DMS53 (cell line): Measurements from ENCODE around the gene RABGAP1L.
"Not testable (repeated sequence)": the region's sequence is repeated elsewhere in the genome, so short reads cannot be mapped to it uniquely, and the experiment has no call there.

ENCODE experiments used
- DNase-seq: peaks from one replicate; lab custom pipeline; 2025; lab: John Stamatoyannopoulos, UW

The RABGAP1L gene

DNA sequence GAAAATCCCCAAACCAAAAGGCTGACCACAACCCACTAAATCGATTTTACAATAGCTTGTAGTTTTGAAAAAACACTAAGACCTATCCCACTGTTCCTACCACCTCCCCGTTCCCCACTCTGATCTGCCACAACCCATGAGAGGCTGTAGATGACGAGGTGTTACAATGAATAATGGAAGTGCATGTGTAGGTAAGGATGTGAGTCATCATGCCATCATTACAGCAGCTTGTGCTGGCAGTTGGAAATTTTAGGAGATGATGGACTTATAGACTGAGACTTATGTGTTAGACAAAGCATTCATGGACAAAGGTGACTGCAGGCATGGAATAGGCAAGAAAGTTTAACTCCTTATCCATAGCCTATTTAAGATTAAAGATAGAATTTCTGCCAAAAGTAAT, 655.7 kb downstream of the RABGAP1L start:
- peak; percentile 73 for DNase-seq

- no peak for DNase-seq
Measured at GRCh38 chr1:174815474-174815908, 656.2 kb downstream of the RABGAP1L start.

GRCh38 chr1:174816621-174817020, 657.3 kb downstream of the RABGAP1L start:
- not testable (repeated sequence) for DNase-seq

DNA sequence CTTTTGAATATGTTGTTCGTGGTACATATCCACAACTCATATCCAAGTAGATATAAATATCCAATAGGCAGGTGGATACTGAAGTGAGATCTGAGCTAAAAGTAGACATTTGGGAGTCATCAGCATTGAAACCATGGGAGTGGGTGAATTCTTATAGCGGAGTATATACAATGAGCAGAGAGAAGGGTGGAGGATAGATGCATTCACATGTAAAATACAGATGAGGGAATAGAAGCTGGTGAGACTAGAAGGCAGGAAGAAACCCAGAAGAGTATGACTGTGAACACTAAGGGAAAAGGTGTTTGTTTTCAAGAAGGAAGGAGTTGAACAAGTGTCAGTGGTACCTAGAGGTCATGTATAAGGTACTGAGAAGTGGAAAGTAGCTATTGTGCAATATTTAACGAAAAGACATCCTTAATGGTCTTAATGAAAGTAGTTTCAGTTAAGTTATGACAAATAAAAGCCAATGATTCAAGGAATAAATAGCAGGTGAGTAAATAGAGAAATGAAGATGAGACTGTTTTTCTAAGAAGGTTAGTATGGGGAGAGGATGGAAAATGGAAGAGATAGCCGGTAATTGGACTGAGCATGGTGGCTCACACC, 658.8 kb downstream of the RABGAP1L start:
- DNase-seq, result no peak

DNA sequence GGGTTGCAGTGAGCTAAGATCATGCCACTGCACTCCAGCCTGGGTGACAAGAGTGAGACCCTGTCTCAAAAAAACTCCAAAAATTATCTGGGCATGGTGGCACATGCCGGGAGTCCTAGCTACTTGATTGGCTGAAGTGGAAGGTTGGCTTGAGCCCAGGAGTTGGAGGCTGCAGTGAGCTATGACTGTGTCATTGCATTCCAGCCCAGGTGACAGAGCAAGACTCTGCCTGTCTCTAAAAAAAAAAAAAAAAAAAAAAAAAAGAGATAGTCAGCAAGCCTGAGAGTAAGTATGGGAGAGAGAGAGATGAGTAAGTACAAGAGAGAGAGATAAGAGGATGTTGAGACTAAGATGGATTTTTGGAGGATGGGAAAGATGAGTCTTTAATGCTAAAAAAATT, 659.6 kb downstream of the RABGAP1L start:
- peak; percentile 10 for DNase-seq

GRCh38 chr1:174819596-174819995, 660.3 kb downstream of the RABGAP1L start:
- DNase-seq, result no peak

- no peak for DNase-seq
Measured at GRCh38 chr1:174825127-174825526, 665.8 kb downstream of the RABGAP1L start.

DNA sequence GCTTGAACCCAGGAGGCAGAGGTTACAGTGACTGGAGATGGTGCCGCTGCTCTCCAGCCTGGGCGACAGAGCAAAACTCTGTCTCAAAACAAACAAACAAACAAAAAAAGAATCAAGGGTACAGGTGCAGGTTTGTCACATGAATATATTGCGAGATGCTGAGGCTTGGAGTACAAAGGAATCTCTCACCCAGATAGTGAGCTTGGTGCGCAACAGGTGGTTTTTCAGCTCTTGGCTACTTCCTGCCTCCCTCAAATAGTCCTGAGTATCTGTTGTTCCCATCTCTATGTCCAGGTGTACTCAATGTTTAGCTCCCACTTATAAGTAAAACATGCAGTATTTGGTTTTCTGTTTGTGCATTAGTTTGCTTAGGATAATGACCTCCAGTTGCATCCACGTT, 666.5 kb downstream of the RABGAP1L start:
- DNase-seq, result no peak

GRCh38 chr1:174828264-174828663, 668.9 kb downstream of the RABGAP1L start:
- DNase-seq, result no peak

GRCh38 chr1:174829990-174830389, 670.7 kb downstream of the RABGAP1L start:
- DNase-seq, result no peak

DNA sequence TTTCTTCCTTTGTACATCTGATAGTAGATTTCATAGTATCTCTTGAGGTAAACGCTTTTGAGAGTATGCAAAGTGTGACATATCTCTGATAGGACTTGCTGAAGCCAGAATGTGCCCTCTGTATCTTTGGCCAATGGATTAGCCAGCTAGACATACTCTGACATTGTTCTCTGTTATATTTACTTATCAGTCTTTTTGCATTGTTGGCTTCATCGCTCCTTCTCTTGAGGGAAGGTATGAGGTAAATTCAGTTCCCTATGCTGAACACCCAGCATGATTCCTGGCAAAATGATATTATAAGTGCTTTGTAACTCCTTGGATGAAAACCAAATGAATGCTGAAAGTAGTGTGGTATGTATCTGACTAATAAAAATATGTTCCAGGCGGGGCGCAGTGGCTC, 677.2 kb downstream of the RABGAP1L start:
- DNase-seq, result no peak

DNA sequence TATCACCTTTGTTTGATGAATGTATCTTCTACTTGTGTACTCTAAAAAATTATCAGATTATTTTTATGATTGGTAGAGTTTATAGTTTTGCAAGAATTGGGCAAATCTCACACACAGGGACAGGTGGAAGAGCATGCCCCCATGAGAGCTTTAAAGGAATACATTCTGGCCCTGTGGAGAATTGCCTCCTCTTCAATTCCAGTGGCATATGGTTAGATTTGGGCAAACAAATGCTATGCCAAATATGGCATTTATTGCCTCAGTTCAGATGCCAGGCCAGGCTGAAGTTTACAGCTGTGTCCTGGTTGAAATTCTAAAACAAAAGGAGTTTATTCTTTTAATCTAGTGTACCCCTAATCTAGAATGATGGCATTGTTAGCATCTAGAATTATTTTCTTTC, 678.1 kb downstream of the RABGAP1L start:
- no peak for DNase-seq

DNA sequence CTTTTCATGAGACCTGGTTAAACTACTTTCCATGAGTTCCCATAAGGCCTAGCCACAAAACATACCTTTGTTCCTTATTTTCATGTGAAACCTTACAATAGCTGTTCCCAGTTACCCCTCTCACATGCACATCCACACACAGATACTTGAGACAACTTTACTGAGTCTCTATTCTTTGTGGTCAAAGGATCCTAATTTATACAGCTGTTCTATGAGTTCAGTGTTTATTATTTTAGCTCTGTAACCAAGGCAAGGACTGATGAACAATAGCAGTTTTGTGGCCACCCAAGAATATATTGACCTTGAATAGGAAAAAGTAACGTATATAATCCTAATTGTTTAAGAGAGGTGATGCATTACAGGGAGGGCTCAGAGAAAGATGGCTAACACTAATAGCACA, 679.9 kb downstream of the RABGAP1L start:
- DNase-seq, result no peak

GRCh38 chr1:174841747-174842146, 682.4 kb downstream of the RABGAP1L start:
- DNase-seq, result no peak

DNA sequence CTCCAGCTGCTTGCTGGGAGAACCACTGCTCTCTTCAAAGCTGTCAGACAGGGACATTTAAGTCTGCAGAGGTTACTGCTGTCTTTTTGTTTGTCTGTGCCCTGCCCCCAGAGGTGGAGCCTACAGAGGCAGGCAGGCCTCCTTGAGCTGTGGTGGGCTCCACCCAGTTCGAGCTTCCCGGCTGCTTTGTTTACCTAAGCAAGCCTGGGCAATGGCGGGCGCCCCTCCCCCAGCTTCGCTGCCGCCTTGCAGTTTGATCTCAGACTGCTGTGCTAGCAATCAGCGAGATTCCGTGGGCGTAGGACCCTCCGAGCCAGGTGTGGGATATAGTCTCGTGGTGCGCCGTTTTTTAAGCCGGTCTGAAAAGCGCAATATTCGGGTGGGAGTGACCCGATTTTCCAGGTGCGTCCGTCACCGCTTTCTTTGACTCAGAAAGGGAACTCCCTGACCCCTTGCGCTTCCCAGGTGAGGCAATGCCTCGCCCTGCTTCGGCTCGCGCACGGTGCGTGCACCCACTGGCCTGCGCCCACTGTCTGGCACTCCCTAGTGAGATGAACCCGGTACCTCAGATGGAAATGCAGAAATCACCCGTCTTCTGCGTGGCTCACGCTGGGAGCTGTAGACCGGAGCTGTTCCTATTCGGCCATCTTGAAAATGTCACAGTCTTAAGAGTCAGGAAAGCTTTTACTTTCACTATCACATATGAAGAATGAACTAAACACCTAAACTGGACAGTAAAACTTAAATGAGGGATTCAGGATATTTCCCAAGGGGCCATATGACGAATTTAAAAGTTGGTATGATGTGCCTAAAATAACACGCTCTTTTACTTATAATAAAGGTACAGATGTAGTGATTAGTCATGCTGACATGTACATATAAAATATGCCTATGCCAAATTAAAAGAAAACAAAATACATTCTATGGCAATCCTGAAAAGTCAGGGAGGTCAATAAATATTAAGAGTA, 689.6 kb downstream of the RABGAP1L start:
- DNase-seq, result not testable (repeated sequence)

DNA sequence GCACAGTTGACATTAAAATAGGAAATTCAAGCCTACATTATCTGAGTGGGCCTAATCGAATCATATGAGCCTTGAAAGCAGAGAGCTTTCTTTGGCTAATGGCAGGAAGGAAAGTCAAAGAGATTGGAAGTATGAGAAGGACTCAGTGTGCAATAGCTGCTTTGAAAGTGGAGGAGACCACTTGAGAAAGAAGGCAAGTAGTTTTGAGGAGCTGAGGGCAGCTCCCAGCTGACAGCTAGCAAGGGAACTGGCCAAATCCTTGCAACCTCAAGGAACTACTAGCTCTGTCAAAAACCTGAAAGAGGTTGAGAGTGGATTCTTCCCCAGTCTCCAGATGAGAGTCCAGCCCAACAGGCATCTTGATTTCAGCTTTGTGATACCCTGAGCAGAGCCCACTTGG, 691.4 kb downstream of the RABGAP1L start:
- no peak for DNase-seq

GRCh38 chr1:174858301-174858700, 699.0 kb downstream of the RABGAP1L start:
- no peak for DNase-seq

GRCh38 chr1:174870319-174870718, 711.0 kb downstream of the RABGAP1L start:
- DNase-seq, result peak; percentile 16

DNA sequence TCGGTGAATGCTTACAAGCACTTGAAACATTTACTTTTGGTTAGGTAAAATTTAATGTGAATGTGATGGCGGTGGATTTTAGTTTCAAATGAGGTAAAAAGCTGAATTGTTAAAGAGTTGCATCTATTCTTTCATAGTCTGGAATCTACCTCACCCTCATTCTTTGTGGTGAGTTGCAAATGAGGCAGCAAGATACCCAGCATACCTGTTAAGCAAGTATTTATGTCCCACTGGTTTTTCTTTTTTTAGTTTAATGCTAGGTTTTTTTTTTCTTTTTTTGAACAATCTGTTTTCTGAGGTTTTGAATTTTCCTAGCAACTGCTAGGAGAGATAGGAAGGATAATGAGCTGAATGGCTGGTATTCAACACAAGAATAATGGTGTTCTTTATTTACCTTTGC, 712.6 kb downstream of the RABGAP1L start:
- peak; percentile 12 for DNase-seq

- no peak for DNase-seq
Measured at GRCh38 chr1:174872615-174873058, 713.3 kb downstream of the RABGAP1L start.

- peak; percentile 83 for DNase-seq
Measured at GRCh38 chr1:174874331-174875053, 715.2 kb downstream of the RABGAP1L start.

DNA sequence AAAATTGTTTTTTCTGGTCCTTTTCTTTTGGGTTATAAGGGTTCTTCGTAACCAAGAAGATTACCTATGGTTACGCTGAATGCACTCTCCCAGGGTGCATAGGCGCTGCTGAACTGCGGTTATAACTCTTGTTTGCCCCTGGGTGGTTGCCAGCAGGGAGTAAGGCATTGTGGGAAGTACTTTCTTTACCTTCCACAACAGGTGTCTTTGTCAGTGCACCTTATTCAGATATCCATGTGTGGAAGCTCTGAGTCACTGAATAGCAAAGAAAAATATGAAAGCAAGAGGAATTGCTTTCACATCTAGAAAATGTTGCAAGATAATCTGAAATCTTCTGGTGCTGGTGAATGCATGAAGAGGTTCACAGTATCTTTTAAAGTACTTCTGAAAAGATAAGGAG, 716.0 kb downstream of the RABGAP1L start:
- DNase-seq, result peak; percentile 98
